Measurements from ENCODE around the gene PDE4D. TPM values are rescaled to one million over a fixed set of nuclear protein-coding genes. Genes with fewer than 3 reads are reported as not detected.

Gene PDE4D
- total and polyA plus RNA-seq, 10 of the 15 experiments (the other 5 are each of a cell fraction or from before 2014, with no cell fraction given): 0.87 to 4.1 (median 2.2) TPM

DNA sequence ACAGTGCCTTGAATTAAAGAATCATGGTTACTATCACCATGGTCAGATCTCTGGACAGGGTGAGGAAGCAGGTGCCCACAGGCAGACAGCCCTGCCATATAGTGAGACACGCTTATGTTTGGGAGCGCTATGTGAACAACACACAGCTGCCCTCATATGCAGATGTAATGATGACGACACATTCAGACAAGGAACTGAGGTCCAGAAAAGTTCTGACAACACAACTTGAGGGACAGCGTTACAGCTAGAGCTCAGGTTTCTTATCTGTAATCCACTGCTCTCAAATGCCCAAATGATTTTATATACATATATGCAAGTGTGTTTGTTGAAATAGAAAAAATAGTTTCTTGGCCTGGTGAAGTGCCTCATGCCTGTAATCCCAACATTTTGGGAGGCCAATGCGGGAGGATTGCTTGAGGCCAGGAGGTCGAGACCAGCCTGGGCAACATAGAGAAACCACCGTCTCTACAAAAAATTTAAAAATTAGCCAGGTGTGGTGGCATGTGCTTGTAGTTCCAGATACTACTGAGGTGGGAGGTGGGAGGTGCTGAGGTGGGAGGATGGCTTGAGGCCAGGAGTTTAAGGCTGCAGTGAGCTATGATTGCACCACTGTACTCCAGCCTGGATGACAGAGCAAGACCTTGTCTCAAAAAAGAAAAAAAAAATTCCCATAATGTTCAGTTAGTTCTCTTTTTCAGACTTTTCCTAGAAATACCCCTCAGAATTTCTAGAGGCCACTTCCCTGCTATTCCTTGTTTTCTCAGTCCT, 887.4 kb downstream of the PDE4D start:
- Histone ChIP-seq H3K36me3 (ENCODE audit: control insufficient read depth in 2 of 2, insufficient read depth in 2 of 2, low read length in 1 of 2) (no peaks in the 10 kb centered on the region), H3K4me1 (ENCODE audit: control insufficient read depth, insufficient read depth, low read length) (no peaks in the 10 kb centered on the region; the same call in 1 of the 2 replicates), H3K27ac (ENCODE audit: control insufficient read depth, insufficient read depth) (no peak overlapping the region), H3K9me3 (replicated peaks; ENCODE audit: control insufficient read depth, insufficient read depth, low read length) (no peaks in the 10 kb centered on the region), H3K9ac (ENCODE audit: control insufficient read depth, insufficient read depth, low read length) (no peak overlapping the region), H2AFZ (ENCODE audit: control insufficient read depth, low read depth, low read length) (no peak overlapping the region), H3K4me2 (ENCODE audit: control insufficient read depth, insufficient read depth) (no peak overlapping the region), H4K20me1 (ENCODE audit: control insufficient read depth, insufficient read depth) (no peaks in the 10 kb centered on the region), H3K27me3 (replicated peaks in 1 of 2; ENCODE audit: control insufficient read depth in 2 of 2, insufficient read depth in 2 of 2, low read length in 1 of 2) (no peaks in the 10 kb centered on the region), H3K79me2 (ENCODE audit: control insufficient read depth, insufficient read depth, low read length) (no peaks in the 10 kb centered on the region), H3K4me3 (no peak overlapping the region)
- DNase-seq (ENCODE audit: low read depth, low spot score) (no peak), FAIRE-seq (no peak), ATAC-seq (no peak)
- intact Hi-C loops (cut with micrococcal nuclease; ENCODE audit: unreplicated experiment): loop anchor here (5.0 kb wide), 1 partner anchor 134 kb away; no protein-coding TSS in a partner anchor
- ChIA-PET RAD21 (ENCODE audit: unreplicated experiment) (interaction anchor here (0.9 to 3.7 kb wide), 6 partner anchors 27 to 135 kb away, joined by 3 to 39 read pairs (median 4); no protein-coding TSS in a partner anchor), CTCF (interaction anchor here (0.7 to 3.6 kb wide), 17 partner anchors 9 to 168 kb away, joined by 3 to 79 read pairs (median 5); no protein-coding TSS in a partner anchor), SMC1A (ENCODE audit: uncharacterized antibody, unreplicated experiment) (interaction anchor here (1.0 to 4.3 kb wide), 10 partner anchors 8 to 136 kb away, joined by 3 to 43 read pairs (median 6); no protein-coding TSS in a partner anchor), POLR2A (interaction anchor here (1.3 kb wide), 1 partner anchor 118 kb away, joined by 3 read pairs; no protein-coding TSS in a partner anchor)
- 71% methylated on average over 7 of the region's 7 CpGs for WGBS (ENCODE audit: insufficient coverage, insufficient replicate concordance, low lambda C conversion rate, missing lambda C conversion rate)
- in situ Hi-C loops (cut with MboI): no loop called here
- BruUV-seq (replicated peaks): no TSS peak
- no peak for TF ChIP-seq CBX5 (IDR thresholded peaks at IDR 0.05; ENCODE audit: low read depth)
- TF ChIP-seq HDGF (IDR thresholded peaks at IDR 0.05): no peak
- no peak for TF ChIP-seq GATAD2B (conservative IDR thresholded peaks at IDR 0.05; ENCODE audit: low read depth)
- no peak for TF ChIP-seq PAX5 (IDR thresholded peaks at IDR 0.05; ENCODE audit: borderline replicate concordance, low read depth, low read length)
- TF ChIP-seq, protein P1, sequence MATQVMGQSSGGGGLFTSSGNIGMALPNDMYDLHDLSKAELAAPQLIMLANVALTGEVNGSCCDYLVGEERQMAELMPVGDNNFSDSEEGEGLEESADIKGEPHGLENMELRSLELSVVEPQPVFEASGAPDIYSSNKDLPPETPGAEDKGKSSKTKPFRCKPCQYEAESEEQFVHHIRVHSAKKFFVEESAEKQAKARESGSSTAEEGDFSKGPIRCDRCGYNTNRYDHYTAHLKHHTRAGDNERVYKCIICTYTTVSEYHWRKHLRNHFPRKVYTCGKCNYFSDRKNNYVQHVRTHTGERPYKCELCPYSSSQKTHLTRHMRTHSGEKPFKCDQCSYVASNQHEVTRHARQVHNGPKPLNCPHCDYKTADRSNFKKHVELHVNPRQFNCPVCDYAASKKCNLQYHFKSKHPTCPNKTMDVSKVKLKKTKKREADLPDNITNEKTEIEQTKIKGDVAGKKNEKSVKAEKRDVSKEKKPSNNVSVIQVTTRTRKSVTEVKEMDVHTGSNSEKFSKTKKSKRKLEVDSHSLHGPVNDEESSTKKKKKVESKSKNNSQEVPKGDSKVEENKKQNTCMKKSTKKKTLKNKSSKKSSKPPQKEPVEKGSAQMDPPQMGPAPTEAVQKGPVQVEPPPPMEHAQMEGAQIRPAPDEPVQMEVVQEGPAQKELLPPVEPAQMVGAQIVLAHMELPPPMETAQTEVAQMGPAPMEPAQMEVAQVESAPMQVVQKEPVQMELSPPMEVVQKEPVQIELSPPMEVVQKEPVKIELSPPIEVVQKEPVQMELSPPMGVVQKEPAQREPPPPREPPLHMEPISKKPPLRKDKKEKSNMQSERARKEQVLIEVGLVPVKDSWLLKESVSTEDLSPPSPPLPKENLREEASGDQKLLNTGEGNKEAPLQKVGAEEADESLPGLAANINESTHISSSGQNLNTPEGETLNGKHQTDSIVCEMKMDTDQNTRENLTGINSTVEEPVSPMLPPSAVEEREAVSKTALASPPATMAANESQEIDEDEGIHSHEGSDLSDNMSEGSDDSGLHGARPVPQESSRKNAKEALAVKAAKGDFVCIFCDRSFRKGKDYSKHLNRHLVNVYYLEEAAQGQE (IDR thresholded peaks at IDR 0.05; ENCODE audit: low read depth, low read length): no peak
- no peak for TF ChIP-seq TCF3 (IDR thresholded peaks at IDR 0.05; ENCODE audit: borderline replicate concordance, insufficient read depth, low read depth, low read length)
- TF ChIP-seq, protein P2, sequence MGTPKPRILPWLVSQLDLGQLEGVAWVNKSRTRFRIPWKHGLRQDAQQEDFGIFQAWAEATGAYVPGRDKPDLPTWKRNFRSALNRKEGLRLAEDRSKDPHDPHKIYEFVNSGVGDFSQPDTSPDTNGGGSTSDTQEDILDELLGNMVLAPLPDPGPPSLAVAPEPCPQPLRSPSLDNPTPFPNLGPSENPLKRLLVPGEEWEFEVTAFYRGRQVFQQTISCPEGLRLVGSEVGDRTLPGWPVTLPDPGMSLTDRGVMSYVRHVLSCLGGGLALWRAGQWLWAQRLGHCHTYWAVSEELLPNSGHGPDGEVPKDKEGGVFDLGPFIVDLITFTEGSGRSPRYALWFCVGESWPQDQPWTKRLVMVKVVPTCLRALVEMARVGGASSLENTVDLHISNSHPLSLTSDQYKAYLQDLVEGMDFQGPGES (IDR thresholded peaks at IDR 0.05): no peak
- TF ChIP-seq, protein P3, sequence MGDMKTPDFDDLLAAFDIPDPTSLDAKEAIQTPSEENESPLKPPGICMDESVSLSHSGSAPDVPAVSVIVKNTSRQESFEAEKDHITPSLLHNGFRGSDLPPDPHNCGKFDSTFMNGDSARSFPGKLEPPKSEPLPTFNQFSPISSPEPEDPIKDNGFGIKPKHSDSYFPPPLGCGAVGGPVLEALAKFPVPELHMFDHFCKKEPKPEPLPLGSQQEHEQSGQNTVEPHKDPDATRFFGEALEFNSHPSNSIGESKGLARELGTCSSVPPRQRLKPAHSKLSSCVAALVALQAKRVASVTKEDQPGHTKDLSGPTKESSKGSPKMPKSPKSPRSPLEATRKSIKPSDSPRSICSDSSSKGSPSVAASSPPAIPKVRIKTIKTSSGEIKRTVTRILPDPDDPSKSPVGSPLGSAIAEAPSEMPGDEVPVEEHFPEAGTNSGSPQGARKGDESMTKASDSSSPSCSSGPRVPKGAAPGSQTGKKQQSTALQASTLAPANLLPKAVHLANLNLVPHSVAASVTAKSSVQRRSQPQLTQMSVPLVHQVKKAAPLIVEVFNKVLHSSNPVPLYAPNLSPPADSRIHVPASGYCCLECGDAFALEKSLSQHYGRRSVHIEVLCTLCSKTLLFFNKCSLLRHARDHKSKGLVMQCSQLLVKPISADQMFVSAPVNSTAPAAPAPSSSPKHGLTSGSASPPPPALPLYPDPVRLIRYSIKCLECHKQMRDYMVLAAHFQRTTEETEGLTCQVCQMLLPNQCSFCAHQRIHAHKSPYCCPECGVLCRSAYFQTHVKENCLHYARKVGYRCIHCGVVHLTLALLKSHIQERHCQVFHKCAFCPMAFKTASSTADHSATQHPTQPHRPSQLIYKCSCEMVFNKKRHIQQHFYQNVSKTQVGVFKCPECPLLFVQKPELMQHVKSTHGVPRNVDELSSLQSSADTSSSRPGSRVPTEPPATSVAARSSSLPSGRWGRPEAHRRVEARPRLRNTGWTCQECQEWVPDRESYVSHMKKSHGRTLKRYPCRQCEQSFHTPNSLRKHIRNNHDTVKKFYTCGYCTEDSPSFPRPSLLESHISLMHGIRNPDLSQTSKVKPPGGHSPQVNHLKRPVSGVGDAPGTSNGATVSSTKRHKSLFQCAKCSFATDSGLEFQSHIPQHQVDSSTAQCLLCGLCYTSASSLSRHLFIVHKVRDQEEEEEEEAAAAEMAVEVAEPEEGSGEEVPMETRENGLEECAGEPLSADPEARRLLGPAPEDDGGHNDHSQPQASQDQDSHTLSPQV (IDR thresholded peaks at IDR 0.05): no peak
- TF ChIP-seq, protein P4, sequence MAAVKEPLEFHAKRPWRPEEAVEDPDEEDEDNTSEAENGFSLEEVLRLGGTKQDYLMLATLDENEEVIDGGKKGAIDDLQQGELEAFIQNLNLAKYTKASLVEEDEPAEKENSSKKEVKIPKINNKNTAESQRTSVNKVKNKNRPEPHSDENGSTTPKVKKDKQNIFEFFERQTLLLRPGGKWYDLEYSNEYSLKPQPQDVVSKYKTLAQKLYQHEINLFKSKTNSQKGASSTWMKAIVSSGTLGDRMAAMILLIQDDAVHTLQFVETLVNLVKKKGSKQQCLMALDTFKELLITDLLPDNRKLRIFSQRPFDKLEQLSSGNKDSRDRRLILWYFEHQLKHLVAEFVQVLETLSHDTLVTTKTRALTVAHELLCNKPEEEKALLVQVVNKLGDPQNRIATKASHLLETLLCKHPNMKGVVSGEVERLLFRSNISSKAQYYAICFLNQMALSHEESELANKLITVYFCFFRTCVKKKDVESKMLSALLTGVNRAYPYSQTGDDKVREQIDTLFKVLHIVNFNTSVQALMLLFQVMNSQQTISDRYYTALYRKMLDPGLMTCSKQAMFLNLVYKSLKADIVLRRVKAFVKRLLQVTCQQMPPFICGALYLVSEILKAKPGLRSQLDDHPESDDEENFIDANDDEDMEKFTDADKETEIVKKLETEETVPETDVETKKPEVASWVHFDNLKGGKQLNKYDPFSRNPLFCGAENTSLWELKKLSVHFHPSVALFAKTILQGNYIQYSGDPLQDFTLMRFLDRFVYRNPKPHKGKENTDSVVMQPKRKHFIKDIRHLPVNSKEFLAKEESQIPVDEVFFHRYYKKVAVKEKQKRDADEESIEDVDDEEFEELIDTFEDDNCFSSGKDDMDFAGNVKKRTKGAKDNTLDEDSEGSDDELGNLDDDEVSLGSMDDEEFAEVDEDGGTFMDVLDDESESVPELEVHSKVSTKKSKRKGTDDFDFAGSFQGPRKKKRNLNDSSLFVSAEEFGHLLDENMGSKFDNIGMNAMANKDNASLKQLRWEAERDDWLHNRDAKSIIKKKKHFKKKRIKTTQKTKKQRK (IDR thresholded peaks at IDR 0.05; ENCODE audit: low read depth, low read length): no peak

Measured in GM12878 (cell line).